ENCODE data around the gene CDH23. TPM values are rescaled to one million over a fixed set of nuclear protein-coding genes. Genes with fewer than 3 reads are reported as not detected.

CDH23 gene
- polyA plus RNA-seq, 3 donors, result 0.83 to 1.3 (median 0.96) TPM

GRCh38 chr10:71483135-71483534 lies 86.4 kb downstream of the CDH23 start:
- no peak for DNase-seq

- DNase-seq, result no peak
Measured at GRCh38 chr10:71483885-71484751, 87.4 kb downstream of the CDH23 start.

GRCh38 chr10:71486484-71487114 lies 89.9 kb downstream of the CDH23 start:
- no peak for DNase-seq

GRCh38 chr10:71487726-71488125 lies 91.0 kb downstream of the CDH23 start:
- DNase-seq, result no peak

- DNase-seq, result no peak
Measured at GRCh38 chr10:71489077-71489476, 92.4 kb downstream of the CDH23 start.

- DNase-seq, result no peak
Measured at GRCh38 chr10:71492872-71493271, 96.2 kb downstream of the CDH23 start.

DNA sequence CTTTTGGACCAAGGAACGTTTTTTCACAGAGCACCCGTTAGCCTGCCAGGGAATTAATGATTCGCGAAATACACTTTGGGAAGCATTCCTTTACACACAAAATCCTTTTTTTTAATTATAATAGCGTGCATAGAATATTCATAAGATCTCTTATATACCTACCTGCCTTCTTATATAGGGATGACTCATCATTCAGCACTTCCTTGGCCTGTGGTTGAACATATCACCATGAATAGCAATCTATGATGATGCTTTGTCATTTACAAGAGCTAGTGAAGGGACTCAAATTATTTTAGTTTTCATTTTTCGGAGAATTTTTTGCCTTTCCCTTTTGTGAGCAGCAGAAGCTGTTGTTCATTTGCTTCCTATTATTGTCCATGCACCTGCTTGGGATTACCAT lies 97.0 kb downstream of the CDH23 start:
- DNase-seq, result no peak

DNA sequence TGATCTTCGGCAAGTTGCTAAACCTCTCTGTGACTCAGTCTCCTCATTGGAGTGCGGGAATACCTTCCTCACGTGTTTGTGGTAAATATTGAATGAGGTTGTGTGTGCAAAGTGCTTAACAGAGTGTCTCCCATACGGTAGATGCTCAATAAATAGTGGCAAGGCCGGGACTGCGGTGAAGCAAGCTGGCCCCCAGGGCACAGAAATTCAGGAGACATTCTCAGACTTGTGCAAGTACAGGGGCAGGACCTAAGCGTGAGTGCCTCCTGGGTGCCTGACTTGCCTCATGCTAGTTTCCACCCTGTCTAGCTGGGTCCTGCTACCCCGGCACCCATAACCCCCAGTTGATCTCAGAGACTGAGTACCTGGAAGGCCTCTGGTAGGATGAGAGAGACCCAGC lies 97.8 kb downstream of the CDH23 start:
- no peak for DNase-seq

GRCh38 chr10:71494980-71495381 lies 98.3 kb downstream of the CDH23 start:
- no peak for DNase-seq

GRCh38 chr10:71496927-71497762 lies 100.4 kb downstream of the CDH23 start:
- no peak for DNase-seq

- no peak for DNase-seq
Measured at GRCh38 chr10:71497763-71498326, 101.1 kb downstream of the CDH23 start.

- DNase-seq, result no peak
Measured at GRCh38 chr10:71501402-71501801, 104.7 kb downstream of the CDH23 start.

DNA sequence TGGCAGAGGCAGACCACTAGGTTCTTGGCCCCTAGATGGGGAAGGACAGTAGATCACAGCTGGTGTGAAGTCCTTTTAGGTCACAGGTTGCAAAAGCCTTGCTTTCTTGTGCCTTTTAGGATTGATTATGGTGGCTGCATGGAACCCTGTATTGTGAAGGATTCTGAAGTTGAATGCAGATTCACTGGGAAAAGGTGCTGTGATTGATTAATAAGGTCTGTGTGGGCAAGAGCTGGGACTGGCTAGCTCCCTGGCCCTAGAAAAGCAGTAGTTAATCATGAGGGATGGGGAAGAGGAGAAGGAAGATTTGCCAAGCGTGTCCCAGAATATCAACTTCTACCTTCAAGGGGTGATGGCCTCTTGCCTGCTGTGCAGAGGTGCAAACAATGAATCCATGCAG lies 105.5 kb downstream of the CDH23 start:
- DNase-seq, result no peak

GRCh38 chr10:71502851-71503250 lies 106.1 kb downstream of the CDH23 start:
- DNase-seq, result no peak

- no peak for DNase-seq
Measured at GRCh38 chr10:71504168-71504567, 107.4 kb downstream of the CDH23 start.

DNA sequence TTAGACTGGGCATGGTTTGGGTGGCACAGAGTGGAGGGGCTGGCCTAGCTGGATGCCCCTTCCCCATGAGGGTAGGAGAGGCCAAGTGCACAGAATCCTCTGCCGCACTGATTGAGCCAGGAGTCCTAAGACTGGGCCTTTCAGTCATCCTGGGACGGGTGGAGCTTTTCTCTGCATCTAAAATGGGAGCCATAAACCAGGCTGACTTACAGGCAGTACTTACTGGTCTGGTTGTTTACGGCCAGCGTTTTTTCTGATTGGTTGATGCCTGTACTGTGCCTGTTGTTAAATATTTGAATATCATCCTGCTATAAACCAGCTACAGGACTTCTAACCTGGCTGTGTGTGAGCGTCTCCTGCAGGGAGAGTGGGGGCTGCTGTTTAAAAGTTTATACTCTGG lies 107.8 kb downstream of the CDH23 start:
- no peak for DNase-seq

- no peak for DNase-seq
Measured at GRCh38 chr10:71505862-71506261, 109.1 kb downstream of the CDH23 start.

DNA sequence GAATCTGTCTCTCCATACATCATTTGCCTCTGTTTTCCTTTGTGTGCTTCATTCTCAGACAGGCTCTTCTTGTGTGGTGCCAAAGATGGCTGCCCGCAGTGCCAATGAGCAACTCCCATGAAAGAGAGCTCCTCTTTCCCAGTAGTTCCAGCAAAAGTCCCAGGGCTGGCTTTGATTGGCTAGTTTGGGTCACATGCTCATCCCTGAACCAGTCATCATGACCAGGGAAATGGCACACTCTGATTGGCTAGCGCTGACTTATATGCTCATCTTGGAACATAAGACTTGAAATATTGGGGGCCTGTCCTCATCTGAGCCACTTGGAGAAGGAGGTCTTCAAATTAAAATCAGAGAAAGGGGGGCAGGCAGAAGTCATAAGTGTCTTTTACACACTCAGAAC lies 112.7 kb downstream of the CDH23 start:
- no peak for DNase-seq

DNA sequence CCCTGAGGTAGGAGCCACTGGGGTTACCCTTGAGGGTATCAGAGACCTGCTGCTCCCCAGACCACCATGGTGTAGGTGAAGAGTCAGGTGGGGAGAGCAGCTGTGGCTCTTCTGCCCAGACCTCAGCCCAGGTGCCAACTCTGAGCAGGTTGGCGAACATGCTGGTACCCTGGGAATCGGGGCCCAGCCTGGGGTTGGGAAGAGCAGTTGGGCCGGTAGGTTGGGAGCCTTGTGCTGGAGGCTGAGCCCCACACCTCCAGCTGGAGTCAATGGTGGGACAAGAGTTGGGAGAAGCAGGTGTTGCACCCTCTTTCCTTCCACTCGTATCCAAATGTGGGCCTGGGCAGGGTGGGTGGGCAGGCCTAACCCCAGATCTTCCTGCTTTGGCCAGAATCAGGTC lies 114.5 kb downstream of the CDH23 start:
- DNase-seq, result no peak

DNA sequence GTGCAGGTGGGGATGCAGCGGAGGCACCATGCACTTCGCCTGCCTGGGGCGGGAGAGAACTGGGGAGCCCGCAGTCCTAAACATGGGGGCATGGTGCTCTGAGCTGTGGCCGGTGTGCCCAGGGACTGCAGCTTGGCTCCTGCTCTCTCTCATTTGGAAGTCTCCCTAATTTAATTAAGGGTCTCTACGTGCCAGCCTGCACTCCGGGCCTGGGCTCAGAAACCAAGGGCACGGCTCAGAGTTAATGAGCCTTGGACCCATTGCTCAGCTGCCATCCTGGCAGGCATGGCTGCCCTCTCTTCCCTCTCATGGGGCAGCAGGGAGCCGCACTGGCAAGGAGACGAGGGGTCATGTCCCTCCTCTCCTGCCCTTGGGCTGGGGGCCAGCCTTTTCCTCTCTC lies 115.6 kb downstream of the CDH23 start:
- DNase-seq, result no peak

- DNase-seq, result no peak
Measured at GRCh38 chr10:71512761-71513539, 116.2 kb downstream of the CDH23 start.

GRCh38 chr10:71513540-71513853 lies 116.8 kb downstream of the CDH23 start:
- DNase-seq, result no peak
